Measurements from ENCODE around the gene KRTAP4-11. TPM values are rescaled to one million over a fixed set of nuclear protein-coding genes. Genes with fewer than 3 reads are reported as not detected.
"Not testable (repeated sequence)": the region's sequence is repeated elsewhere in the genome, so short reads cannot be mapped to it uniquely, and the experiment has no call there.

Gene KRTAP4-11
- total RNA-seq (not detected in 2 replicates), polyA plus RNA-seq (not detected in 2 replicates)

GRCh38 chr17:41117846-41118386 lies at the start of gene KRTAP4-11:
KRTAP4-11 (minus strand) TSS chr17:41118373; CDS start chr17:41118315, 58 bp downstream.
- 90% methylated on average over 10 of the region's 10 CpGs for WGBS (ENCODE audit: low lambda C conversion rate, missing lambda C conversion rate)
- H3K9me3 ChIP-seq (ENCODE audit: low read depth); H3K27ac ChIP-seq; H3K27me3 ChIP-seq; H3K36me3 ChIP-seq (replicated peaks; ENCODE audit: insufficient read depth, low read depth); H2AFZ ChIP-seq; H3K4me2 ChIP-seq; H3K4me1 ChIP-seq (ENCODE audit: insufficient read depth); H3K4me3 ChIP-seq; H3K9me2 ChIP-seq (replicated peaks; ENCODE audit: insufficient read depth); H4K20me1 ChIP-seq (ENCODE audit: insufficient read depth, poor library complexity, severe bottlenecking); DNase-seq (ENCODE audit: low spot score); H3K79me2 ChIP-seq: not testable (repeated sequence)

- 90% methylated on average over 7 of the region's 7 CpGs for WGBS (ENCODE audit: low lambda C conversion rate, missing lambda C conversion rate)
- H2AFZ ChIP-seq: no peak overlapping the region
- no peak overlapping the region for H3K4me2 ChIP-seq
- no peak overlapping the region for H3K27ac ChIP-seq
- H3K36me3 ChIP-seq (replicated peaks; ENCODE audit: insufficient read depth, low read depth): no peaks in the 10 kb centered on the region
- no peak for DNase-seq (ENCODE audit: low spot score)
- no peaks in the 10 kb centered on the region for H3K9me2 ChIP-seq (replicated peaks; ENCODE audit: insufficient read depth)
- no peaks in the 10 kb centered on the region for H3K4me1 ChIP-seq (ENCODE audit: insufficient read depth)
- no peaks in the 10 kb centered on the region for H3K9me3 ChIP-seq (ENCODE audit: low read depth)
- TF ChIP-seq CTCF (IDR thresholded peaks at IDR 0.05; ENCODE audit: poor library complexity): no peak
- TF ChIP-seq EZH2phosphoT487 (IDR thresholded peaks at IDR 0.05; ENCODE audit: low read depth, severe bottlenecking, unreplicated experiment): no peak
- TF ChIP-seq EZH2 (IDR thresholded peaks at IDR 0.05; ENCODE audit: borderline replicate concordance): no peak
- no peaks in the 10 kb centered on the region for H4K20me1 ChIP-seq (ENCODE audit: insufficient read depth, poor library complexity, severe bottlenecking)
- H3K27me3 ChIP-seq: peaks cover 2% of the 10 kb centered on the region
- H3K79me2 ChIP-seq: no peaks in the 10 kb centered on the region
- H3K4me3 ChIP-seq: no peak overlapping the region
These were observed 49.4 kb upstream of the KRTAP4-11 start for GRCh38 chr17:41167561-41167960.

GRCh38 chr17:41163828-41164227 lies 45.7 kb upstream of the KRTAP4-11 start:
- no peak for DNase-seq (ENCODE audit: low spot score)
- Histone ChIP-seq H3K27ac (no peak overlapping the region), H3K9me3 (ENCODE audit: low read depth) (no peaks in the 10 kb centered on the region), H3K36me3 (replicated peaks; ENCODE audit: insufficient read depth, low read depth) (no peaks in the 10 kb centered on the region), H3K4me3 (no peak overlapping the region), H2AFZ (no peak overlapping the region), H4K20me1 (ENCODE audit: insufficient read depth, poor library complexity, severe bottlenecking) (no peaks in the 10 kb centered on the region), H3K27me3 (no peaks in the 10 kb centered on the region), H3K4me1 (ENCODE audit: insufficient read depth) (no peaks in the 10 kb centered on the region), H3K79me2 (no peaks in the 10 kb centered on the region), H3K9me2 (replicated peaks; ENCODE audit: insufficient read depth) (no peaks in the 10 kb centered on the region), H3K4me2 (no peak overlapping the region)
- WGBS (ENCODE audit: low lambda C conversion rate, missing lambda C conversion rate): 75% methylated on average over 7 of the region's 7 CpGs
- no peak for TF ChIP-seq EZH2 (IDR thresholded peaks at IDR 0.05; ENCODE audit: borderline replicate concordance)
- no peak for TF ChIP-seq EZH2phosphoT487 (IDR thresholded peaks at IDR 0.05; ENCODE audit: low read depth, severe bottlenecking, unreplicated experiment)
- TF ChIP-seq CTCF (IDR thresholded peaks at IDR 0.05; ENCODE audit: poor library complexity): no peak

GRCh38 chr17:41160648-41161047 lies 42.5 kb upstream of the KRTAP4-11 start, which contains the start of gene KRTAP4-4:
KRTAP4-4 (minus strand) TSS chr17:41160748; CDS start chr17:41160691, 57 bp downstream.
- no peaks in the 10 kb centered on the region for H3K4me1 ChIP-seq (ENCODE audit: insufficient read depth)
- H3K9me3 ChIP-seq (ENCODE audit: low read depth): no peaks in the 10 kb centered on the region
- H3K36me3 ChIP-seq (replicated peaks; ENCODE audit: insufficient read depth, low read depth): no peaks in the 10 kb centered on the region
- H3K4me3 ChIP-seq: no peak within 1 kb of the TSS
- TF ChIP-seq EZH2 (IDR thresholded peaks at IDR 0.05; ENCODE audit: borderline replicate concordance) (no peak), EZH2phosphoT487 (IDR thresholded peaks at IDR 0.05; ENCODE audit: low read depth, severe bottlenecking, unreplicated experiment) (no peak), CTCF (IDR thresholded peaks at IDR 0.05; ENCODE audit: poor library complexity) (no peak)
- no peaks in the 10 kb centered on the region for H3K79me2 ChIP-seq
- H4K20me1 ChIP-seq (ENCODE audit: insufficient read depth, poor library complexity, severe bottlenecking): no peaks in the 10 kb centered on the region
- H2AFZ ChIP-seq: no peak within 1 kb of the TSS
- H3K27me3 ChIP-seq: no peaks in the 10 kb centered on the region
- DNase-seq (ENCODE audit: low spot score): no peak
- H3K9me2 ChIP-seq (replicated peaks; ENCODE audit: insufficient read depth): no peaks in the 10 kb centered on the region
- no peak within 1 kb of the TSS for H3K27ac ChIP-seq
- WGBS (ENCODE audit: low lambda C conversion rate, missing lambda C conversion rate): 60% methylated on average over 1 of the region's 1 CpG
- no peak within 1 kb of the TSS for H3K4me2 ChIP-seq

GRCh38 chr17:41160190-41160589 lies 42.0 kb upstream of the KRTAP4-11 start:
- H3K9me2 ChIP-seq (replicated peaks; ENCODE audit: insufficient read depth); H3K9me3 ChIP-seq (ENCODE audit: low read depth); H3K79me2 ChIP-seq; H3K36me3 ChIP-seq (replicated peaks; ENCODE audit: insufficient read depth, low read depth); H3K27me3 ChIP-seq; H4K20me1 ChIP-seq (ENCODE audit: insufficient read depth, poor library complexity, severe bottlenecking); H3K4me1 ChIP-seq (ENCODE audit: insufficient read depth); H3K27ac ChIP-seq; DNase-seq (ENCODE audit: low spot score); H3K4me2 ChIP-seq; H3K4me3 ChIP-seq; H2AFZ ChIP-seq: not testable (repeated sequence)
- 82% methylated on average over 3 of the region's 3 CpGs for WGBS (ENCODE audit: low lambda C conversion rate, missing lambda C conversion rate)

Measured in hepatocyte (in vitro differentiated cells).